ENCODE results near the gene TSHZ3. TPM values are rescaled to one million over a fixed set of nuclear protein-coding genes. Genes with fewer than 3 reads are reported as not detected.

The TSHZ3 gene
- total and polyA plus RNA-seq, 2 donors from 2014 or later = 1.7 to 8.4 TPM

GRCh38 chr19:31278555-31279435 is 70.4 kb downstream of the TSHZ3 start:
- Histone ChIP-seq H3K9me3 (ENCODE audit: control insufficient read depth in 2 of 3, insufficient read depth in 1 of 3, low read length in 3 of 3) (no peaks in the 10 kb centered on the region), H3K4me3 (ENCODE audit: low read length in 3 of 3) (no peak overlapping the region), H3K27ac (ENCODE audit: low read depth in 2 of 2, low read length in 2 of 2) (no peak overlapping the region), H3K9ac (ENCODE audit: low read length in 3 of 3) (no peak overlapping the region), H3K4me1 (ENCODE audit: control insufficient read depth in 2 of 3, insufficient read depth in 2 of 3, low read depth in 1 of 3, low read length in 3 of 3) (no peaks in the 10 kb centered on the region), H3K36me3 (ENCODE audit: control insufficient read depth in 2 of 3, insufficient read depth in 3 of 3, low read length in 3 of 3) (no peaks in the 10 kb centered on the region), H3K27me3 (ENCODE audit: control insufficient read depth, insufficient read depth, low read length) (no peaks in the 10 kb centered on the region)
- DNase-seq (peak in 1 of 5 donors; percentile 41), FAIRE-seq (no peak)
- intact Hi-C loops (cut with DNase I) = no loop called here
- TF ChIP-seq, protein P1, sequence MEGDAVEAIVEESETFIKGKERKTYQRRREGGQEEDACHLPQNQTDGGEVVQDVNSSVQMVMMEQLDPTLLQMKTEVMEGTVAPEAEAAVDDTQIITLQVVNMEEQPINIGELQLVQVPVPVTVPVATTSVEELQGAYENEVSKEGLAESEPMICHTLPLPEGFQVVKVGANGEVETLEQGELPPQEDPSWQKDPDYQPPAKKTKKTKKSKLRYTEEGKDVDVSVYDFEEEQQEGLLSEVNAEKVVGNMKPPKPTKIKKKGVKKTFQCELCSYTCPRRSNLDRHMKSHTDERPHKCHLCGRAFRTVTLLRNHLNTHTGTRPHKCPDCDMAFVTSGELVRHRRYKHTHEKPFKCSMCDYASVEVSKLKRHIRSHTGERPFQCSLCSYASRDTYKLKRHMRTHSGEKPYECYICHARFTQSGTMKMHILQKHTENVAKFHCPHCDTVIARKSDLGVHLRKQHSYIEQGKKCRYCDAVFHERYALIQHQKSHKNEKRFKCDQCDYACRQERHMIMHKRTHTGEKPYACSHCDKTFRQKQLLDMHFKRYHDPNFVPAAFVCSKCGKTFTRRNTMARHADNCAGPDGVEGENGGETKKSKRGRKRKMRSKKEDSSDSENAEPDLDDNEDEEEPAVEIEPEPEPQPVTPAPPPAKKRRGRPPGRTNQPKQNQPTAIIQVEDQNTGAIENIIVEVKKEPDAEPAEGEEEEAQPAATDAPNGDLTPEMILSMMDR (IDR thresholded peaks at IDR 0.05; ENCODE audit: borderline replicate concordance, extremely low read depth, insufficient read depth) = no peak

GRCh38 chr19:31277516-31277915 is 71.7 kb downstream of the TSHZ3 start:
- DNase-seq = peak in 1 of 5 donors; percentile 49
- FAIRE-seq = no peak
- Histone ChIP-seq H3K27me3 (ENCODE audit: control insufficient read depth, insufficient read depth, low read length) (no peaks in the 10 kb centered on the region), H3K9me3 (ENCODE audit: control insufficient read depth in 2 of 3, insufficient read depth in 1 of 3, low read length in 3 of 3) (no peaks in the 10 kb centered on the region), H3K27ac (ENCODE audit: low read depth in 2 of 2, low read length in 2 of 2) (no peak overlapping the region), H3K4me1 (ENCODE audit: control insufficient read depth in 2 of 3, insufficient read depth in 2 of 3, low read depth in 1 of 3, low read length in 3 of 3) (no peaks in the 10 kb centered on the region), H3K4me3 (ENCODE audit: low read length in 3 of 3) (no peak overlapping the region), H3K36me3 (ENCODE audit: control insufficient read depth in 2 of 3, insufficient read depth in 3 of 3, low read length in 3 of 3) (no peaks in the 10 kb centered on the region), H3K9ac (ENCODE audit: low read length in 3 of 3) (no peak overlapping the region)
- TF ChIP-seq, protein P1 (IDR thresholded peaks at IDR 0.05; ENCODE audit: borderline replicate concordance, extremely low read depth, insufficient read depth) = no peak
- intact Hi-C loops (cut with DNase I) = no loop called here

GRCh38 chr19:31276831-31277230 is 72.4 kb downstream of the TSHZ3 start:
- DNase-seq = peak in 1 of 5 donors; percentile 46
- intact Hi-C loops (cut with DNase I) = no loop called here
- no peaks in the 10 kb centered on the region for H3K9me3 ChIP-seq (ENCODE audit: control insufficient read depth in 2 of 3, insufficient read depth in 1 of 3, low read length in 3 of 3)

More at GRCh38 chr19:31276831-31277230, 72.4 kb downstream of the TSHZ3 start:
- H3K27me3 ChIP-seq (ENCODE audit: control insufficient read depth, insufficient read depth, low read length) = no peaks in the 10 kb centered on the region
- FAIRE-seq = no peak
- H3K36me3 ChIP-seq (ENCODE audit: control insufficient read depth in 2 of 3, insufficient read depth in 3 of 3, low read length in 3 of 3) = no peaks in the 10 kb centered on the region
- no peak overlapping the region for H3K9ac ChIP-seq (ENCODE audit: low read length in 3 of 3)
- no peak overlapping the region for H3K27ac ChIP-seq (ENCODE audit: low read depth in 2 of 2, low read length in 2 of 2)
- TF ChIP-seq, protein P1 (IDR thresholded peaks at IDR 0.05; ENCODE audit: borderline replicate concordance, extremely low read depth, insufficient read depth) = no peak
- no peak overlapping the region for H3K4me3 ChIP-seq (ENCODE audit: low read length in 3 of 3)
- H3K4me1 ChIP-seq (ENCODE audit: control insufficient read depth in 2 of 3, insufficient read depth in 2 of 3, low read depth in 1 of 3, low read length in 3 of 3) = no peaks in the 10 kb centered on the region

Measured in kidney (tissue), 14 donors.